Spleen (tissue), 7 donors: ENCODE data around the gene RANBP10.

Source experiments
- CTCF ChIP-seq, 11 experiments: fragments of 200-600 bp in 7 of 11; fragments of 450-650 bp in 4 of 11; sonication (generic) in 4 of 11; IDR thresholded peaks in 8 of 11; conservative IDR thresholded peaks in 3 of 11; 1 replicate in 7 of 11; 2 replicates in 4 of 11; pipeline versions ENCODE4 v1.4.0 to v1.8.0; 2016 to 2021; ENCODE audit warnings: antibody characterized with exemption in 11 of 11, inconsistent platforms in 4 of 11, mild to moderate bottlenecking in 1 of 11
- POLR2A ChIP-seq, 3 donors: fragments of 450-650 bp; IDR thresholded peaks; one replicate each; pipeline ENCODE4 v1.5.1; 2017; ENCODE audit warnings: antibody characterized with exemption in 3 of 3, mild to moderate bottlenecking in 1 of 3
- POLR2AphosphoS5 ChIP-seq, 3 donors: sonication (generic); formaldehyde crosslinking; IDR thresholded peaks; one replicate each; pipeline ENCODE4 v1.5.1; 2017; ENCODE audit warnings: antibody characterized with exemption in 3 of 3
- donor health status: DM: no; HTN: no; CAD: no; lungs with moderate emphysema.
- donor health status: DM: no; HTN: no; CAD: no.
- donor health status: DM: no; HTN: no; CAD: no.

GRCh38 chr16:67847064-67847861, 40.9 kb upstream of the RANBP10 start, which contains the start of gene CENPT:
- TF ChIP-seq POLR2A (IDR thresholded peaks at IDR 0.05): no peak
- no peak for TF ChIP-seq POLR2AphosphoS5 (IDR thresholded peaks at IDR 0.05)
- peak in 1 of 11 experiments; percentile 19 for TF ChIP-seq CTCF (IDR thresholded peaks at IDR 0.05 in 8 of 11, conservative IDR thresholded peaks at IDR 0.05 in 3 of 11)
